Measurements from ENCODE around the gene C19orf18. TPM values are rescaled to one million over a fixed set of nuclear protein-coding genes. Genes with fewer than 3 reads are reported as not detected.

The C19orf18 gene
- total and polyA plus RNA-seq, 2 of the 4 experiments (the other 2 are of a cell fraction), result 0.15 TPM; not detected in 1

DNA sequence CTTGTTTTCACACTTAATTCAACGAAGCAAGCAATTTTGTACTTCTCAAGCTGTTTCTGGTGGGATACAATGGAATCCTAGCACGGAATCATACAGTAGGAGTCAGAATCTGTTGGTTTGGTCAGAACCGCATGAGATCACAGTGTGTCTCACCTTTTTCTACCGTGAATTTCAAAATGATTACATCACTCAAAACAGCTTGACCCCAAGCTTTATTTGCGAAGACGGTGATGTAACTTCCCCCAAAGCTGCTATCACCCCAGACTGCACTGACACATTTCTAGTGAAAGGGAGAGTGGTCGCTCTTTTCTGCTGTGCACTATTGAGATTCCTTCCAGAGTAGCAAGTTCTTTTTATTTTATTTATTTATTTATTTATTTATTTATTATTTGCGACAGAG lies 9.6 kb downstream of the C19orf18 start:
- Histone ChIP-seq H3K27me3 (ENCODE audit: control insufficient read depth, insufficient read depth, low read length) (no peaks in the 10 kb centered on the region), H3K4ac (ENCODE audit: low read depth, low read length) (no peak overlapping the region), H3K4me3 (ENCODE audit: insufficient read depth, low read depth, low read length) (no peak overlapping the region), H4K91ac (ENCODE audit: insufficient read depth, low read depth, low read length) (no peak overlapping the region), H3K23ac (ENCODE audit: low read depth, low read length) (no peak overlapping the region), H2BK5ac (ENCODE audit: low read depth, low read length, poor library complexity, severe bottlenecking) (no peak overlapping the region), H4K20me1 (ENCODE audit: insufficient read depth, low read length) (no peaks in the 10 kb centered on the region), H2AK9ac (replicated peaks; ENCODE audit: low read depth, low read length, poor library complexity) (no peak overlapping the region), H3K56ac (ENCODE audit: extremely low read depth, insufficient read depth, low read length) (no peak overlapping the region), H3K18ac (ENCODE audit: low read depth, low read length) (no peak overlapping the region), H2BK15ac (ENCODE audit: low read depth, low read length) (no peak overlapping the region), H3K14ac (replicated peaks; ENCODE audit: low read depth, low read length) (no peak overlapping the region), H2AFZ (replicated peaks; ENCODE audit: low read length, poor library complexity) (no peak overlapping the region), H3K4me1 (ENCODE audit: control insufficient read depth, insufficient read depth, low read length) (no peaks in the 10 kb centered on the region), H3K9me3 (ENCODE audit: control insufficient read depth, insufficient read depth, low read length) (peaks cover 47% of the 10 kb centered on the region), H4K5ac (ENCODE audit: low read depth, low read length) (no peak overlapping the region), H3K27ac (ENCODE audit: insufficient read depth, low read length) (no peak overlapping the region), H3K9me1 (ENCODE audit: insufficient read depth, low read length) (no peaks in the 10 kb centered on the region), H2AK5ac (ENCODE audit: low read depth, low read length) (no peak overlapping the region), H3K4me2 (ENCODE audit: low read depth, low read length) (no peak overlapping the region), H3K36me3 (ENCODE audit: control insufficient read depth, insufficient read depth, low read length) (no peaks in the 10 kb centered on the region; the same call in 1 of the 2 replicates), H2BK20ac (ENCODE audit: low read depth, low read length) (no peak overlapping the region), H4K8ac (ENCODE audit: low read depth in 2 of 2, low read length in 2 of 2) (no peak overlapping the region), H3K9ac (ENCODE audit: low read depth, low read length) (no peak overlapping the region), H2BK120ac (ENCODE audit: low read depth, low read length) (no peak overlapping the region), H3K79me1 (ENCODE audit: low read depth in 1 of 2, low read length in 2 of 2) (no peaks in the 10 kb centered on the region)
- DNase-seq (no peak), ATAC-seq (ENCODE audit: low read depth) (no peak)
- intact Hi-C loops (cut with micrococcal nuclease), result no loop called here
- WGBS, 2 experiments (ENCODE audit: extremely low coverage in 2 of 2, insufficient read length in 1 of 2), result no CpG with 5 or more reads among the region's 8 CpGs
- POLR2A ChIA-PET (ENCODE audit: unreplicated experiment), result no interaction called here
- TF ChIP-seq CHD1 (IDR thresholded peaks at IDR 0.05; ENCODE audit: low read depth, low read length), result no peak
- no peak for TF ChIP-seq NFE2L2 (IDR thresholded peaks at IDR 0.05; ENCODE audit: low read depth, low read length)
- no peak for TF ChIP-seq POLR2A (IDR thresholded peaks at IDR 0.05; ENCODE audit: low read depth, low read length)
- no peak for TF ChIP-seq RAD21 (IDR thresholded peaks at IDR 0.05; ENCODE audit: low read length)
- no peak for TF ChIP-seq SMC3 (IDR thresholded peaks at IDR 0.05; ENCODE audit: low read depth, low read length)
- no peak for TF ChIP-seq MXI1 (IDR thresholded peaks at IDR 0.05; ENCODE audit: borderline replicate concordance, low read depth, low read length)
- TF ChIP-seq FOS (IDR thresholded peaks at IDR 0.05; ENCODE audit: low read depth, low read length), result no peak
- no peak for TF ChIP-seq MAFK (IDR thresholded peaks at IDR 0.05; ENCODE audit: low read depth, low read length)
- TF ChIP-seq, protein P1, sequence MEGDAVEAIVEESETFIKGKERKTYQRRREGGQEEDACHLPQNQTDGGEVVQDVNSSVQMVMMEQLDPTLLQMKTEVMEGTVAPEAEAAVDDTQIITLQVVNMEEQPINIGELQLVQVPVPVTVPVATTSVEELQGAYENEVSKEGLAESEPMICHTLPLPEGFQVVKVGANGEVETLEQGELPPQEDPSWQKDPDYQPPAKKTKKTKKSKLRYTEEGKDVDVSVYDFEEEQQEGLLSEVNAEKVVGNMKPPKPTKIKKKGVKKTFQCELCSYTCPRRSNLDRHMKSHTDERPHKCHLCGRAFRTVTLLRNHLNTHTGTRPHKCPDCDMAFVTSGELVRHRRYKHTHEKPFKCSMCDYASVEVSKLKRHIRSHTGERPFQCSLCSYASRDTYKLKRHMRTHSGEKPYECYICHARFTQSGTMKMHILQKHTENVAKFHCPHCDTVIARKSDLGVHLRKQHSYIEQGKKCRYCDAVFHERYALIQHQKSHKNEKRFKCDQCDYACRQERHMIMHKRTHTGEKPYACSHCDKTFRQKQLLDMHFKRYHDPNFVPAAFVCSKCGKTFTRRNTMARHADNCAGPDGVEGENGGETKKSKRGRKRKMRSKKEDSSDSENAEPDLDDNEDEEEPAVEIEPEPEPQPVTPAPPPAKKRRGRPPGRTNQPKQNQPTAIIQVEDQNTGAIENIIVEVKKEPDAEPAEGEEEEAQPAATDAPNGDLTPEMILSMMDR (conservative IDR thresholded peaks at IDR 0.05; ENCODE audit: low read depth, low read length), result no peak
- BruUV-seq (replicated peaks), result no TSS peak
- in situ Hi-C loops (cut with MboI; ENCODE audit: low sequenced_read_pairs), result no loop called here
- CTCF ChIA-PET, result no interaction called here
- dilution Hi-C loops (cut with HindIII; ENCODE audit: low sequenced_read_pairs, unreplicated experiment), result no loop called here

Measured in IMR-90 (cell line).